Measurements from ENCODE around the gene ADAM12. TPM values are rescaled to one million over a fixed set of nuclear protein-coding genes. Genes with fewer than 3 reads are reported as not detected.

ADAM12 gene
- polyA plus RNA-seq, 1 donor from 2014 or later, result 0.09 TPM

Small RNA genes within 50 kb of the gene (small RNA-seq; reads per million reads assigned to genes)
- gene RNA5SP328, result 0 reads per million in 3 experiments
